Neural progenitor cell (in vitro differentiated cells): Measurements from ENCODE around the gene COG4. TPM values are rescaled to one million over a fixed set of nuclear protein-coding genes. Genes with fewer than 3 reads are reported as not detected.

ENCODE experiments used
- DNase-seq: peaks from one replicate; pipeline ENCODE4 v3.0.0-alpha.2; 2016; ENCODE audit warnings: low spot score
- H2AFZ ChIP-seq: fragments of 200-600 bp; sonication (generic); replicated peaks from 2 replicates; pipeline ENCODE4 v1.6.1; 2016; ENCODE audit warnings: antibody characterized with exemption
- H3F3A ChIP-seq: fragments of 200-600 bp; sonication (generic); 2 replicates; pipeline ENCODE4 v1.6.1; 2016; ENCODE audit warnings: antibody characterized with exemption, low read depth
- H3K27ac ChIP-seq: fragments of 200-600 bp; sonication (generic); 2 replicates; pipeline ENCODE4 v1.5.1; 2016; ENCODE audit warnings: mild to moderate bottlenecking
- H3K27me3 ChIP-seq: fragments of 200-600 bp; sonication (generic); 2 replicates; pipeline ENCODE4 v1.6.1; 2016; ENCODE audit warnings: mild to moderate bottlenecking, moderate library complexity
- H3K36me3 ChIP-seq: fragments of 200-600 bp; sonication (generic); 2 replicates; pipeline ENCODE4 v1.5.1; 2016
- H3K4me1 ChIP-seq: fragments of 200-600 bp; sonication (generic); 2 replicates; pipeline ENCODE4 v1.6.1; 2016; ENCODE audit warnings: mixed run types
- H3K4me2 ChIP-seq: fragments of 200-600 bp; sonication (generic); 2 replicates; pipeline ENCODE4 v1.6.1; 2016
- H3K4me3 ChIP-seq: fragments of 200-600 bp; sonication (generic); 2 replicates; pipeline ENCODE4 v1.5.1; 2016
- H3K79me2 ChIP-seq: fragments of 200-600 bp; sonication (generic); 2 replicates; pipeline ENCODE4 v1.6.1; 2016; ENCODE audit warnings: low read depth
- H3K9ac ChIP-seq: fragments of 200-600 bp; sonication (generic); 2 replicates; pipeline ENCODE4 v1.6.1; 2016
- H3K9me3 ChIP-seq: fragments of 200-600 bp; sonication (generic); 2 replicates; pipeline ENCODE4 v1.5.1; 2016; ENCODE audit warnings: low read depth
- H4K20me1 ChIP-seq: fragments of 200-600 bp; sonication (generic); 2 replicates; pipeline ENCODE4 v1.6.1; 2016; ENCODE audit warnings: low read depth
- H3K27ac Mint-ChIP-seq: 3 replicates; pipeline ENCODE4 v1.8.0; 2021; ENCODE audit warnings: mixed read lengths
- H3K27me3 Mint-ChIP-seq: 2 replicates; pipeline ENCODE4 v1.8.0; 2022; ENCODE audit warnings: low read depth, mild to moderate bottlenecking, inconsistent platforms, moderate library complexity, mixed read lengths; ENCODE audit not compliant: insufficient read depth
- H3K36me3 Mint-ChIP-seq: 3 replicates; pipeline ENCODE4 v1.8.0; 2021; ENCODE audit warnings: mixed read lengths
- H3K4me1 Mint-ChIP-seq: 3 replicates; pipeline ENCODE4 v1.8.0; 2021; ENCODE audit warnings: mixed read lengths
- H3K4me3 Mint-ChIP-seq: 3 replicates; pipeline ENCODE4 v1.8.0; 2021; ENCODE audit warnings: mild to moderate bottlenecking, moderate library complexity, mixed read lengths
- H3K9me3 Mint-ChIP-seq: 3 replicates; pipeline ENCODE4 v1.8.0; 2020; ENCODE audit warnings: mixed read lengths
- EZH2 ChIP-seq: fragments of 200-600 bp; sonication (generic); IDR thresholded peaks from 2 replicates; pipeline ENCODE4 v1.6.1; 2017; ENCODE audit warnings: antibody characterized with exemption, mild to moderate bottlenecking, moderate library complexity
- EZH2phosphoT487 ChIP-seq: fragments of 200-600 bp; sonication (generic); IDR thresholded peaks from 2 replicates; pipeline ENCODE4 v1.6.1; 2017; ENCODE audit warnings: antibody characterized with exemption
- total RNA-seq: library from RNA; depleted of rRNA; stranded (reverse); fragments of >200 nt; gene quantifications from 2 replicates; pipeline ENCODE4 v1.2.3, GENCODE V29; 2015; ENCODE audit warnings: low replicate concordance
- TF ChIP-seq, protein P1 (sequence below): fragments of 200-600 bp; sonication (generic); IDR thresholded peaks from 2 replicates; pipeline ENCODE4 v1.5.1; 2017; ENCODE audit warnings: antibody characterized with exemption, mild to moderate bottlenecking

Gene COG4
- total RNA-seq, 1 donor from 2014 or later, result 62.4 TPM

DNA sequence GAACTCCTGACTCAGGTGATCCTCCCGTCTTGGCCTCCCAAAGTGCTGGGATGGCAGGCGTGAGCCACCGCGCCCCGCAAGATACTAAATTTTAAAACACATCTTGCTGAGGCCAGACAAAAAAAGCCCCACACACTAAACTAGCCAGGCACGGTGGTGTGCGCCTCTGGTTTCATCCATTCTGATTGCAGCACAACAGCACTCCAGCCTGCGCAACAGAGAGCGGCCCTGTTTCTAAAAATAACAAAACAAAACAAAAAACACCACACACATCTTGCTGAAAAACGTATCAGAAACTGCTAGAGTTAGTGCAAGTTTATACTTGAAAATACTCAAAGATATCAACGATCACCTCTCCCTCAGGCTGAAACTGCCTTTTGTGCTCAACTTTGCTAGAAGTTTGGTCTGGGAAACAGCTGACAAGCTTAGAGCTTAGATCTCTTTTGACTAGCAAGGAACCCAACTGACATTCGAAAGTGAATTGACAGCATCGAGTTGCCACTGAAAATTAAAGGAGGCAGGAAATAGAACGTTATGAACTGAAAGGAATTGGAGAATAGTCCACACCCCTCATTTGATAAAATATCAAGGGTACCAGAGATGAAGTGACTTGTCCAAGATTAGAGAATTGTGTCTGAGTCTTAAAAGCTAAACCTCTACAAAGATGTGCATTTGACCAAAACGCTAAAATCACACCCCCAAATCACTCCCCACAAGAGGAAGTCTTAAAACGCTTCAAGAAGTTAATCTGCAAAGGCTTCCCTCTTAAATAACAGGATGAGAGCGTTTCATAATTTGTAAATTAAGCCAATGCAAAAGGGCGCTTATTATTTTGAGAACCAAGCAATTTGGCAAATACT is 908 bp downstream of the COG4 start:
- H3K27ac Mint-ChIP-seq, result peak overlapping the region; percentile 100
- Histone ChIP-seq H3K9ac (peak overlapping the region; percentile 95), H3K79me2 (peaks cover 60% of the 10 kb centered on the region), H3K27me3 (no peaks in the 10 kb centered on the region), H3K4me1 (peaks cover 29% of the 10 kb centered on the region), H3K27ac (peak overlapping the region; percentile 85), H3K36me3 (peaks cover 12% of the 10 kb centered on the region), H2AFZ (peak overlapping the region; percentile 99), H3K9me3 (no peaks in the 10 kb centered on the region), H3K4me2 (peak overlapping the region; percentile 98), H3F3A (peaks cover 25% of the 10 kb centered on the region), H3K4me3 (peak overlapping the region; percentile 87), H4K20me1 (peaks cover 28% of the 10 kb centered on the region)
- TF ChIP-seq EZH2phosphoT487, result no peak
- no peak for TF ChIP-seq EZH2
- TF ChIP-seq, protein P1, sequence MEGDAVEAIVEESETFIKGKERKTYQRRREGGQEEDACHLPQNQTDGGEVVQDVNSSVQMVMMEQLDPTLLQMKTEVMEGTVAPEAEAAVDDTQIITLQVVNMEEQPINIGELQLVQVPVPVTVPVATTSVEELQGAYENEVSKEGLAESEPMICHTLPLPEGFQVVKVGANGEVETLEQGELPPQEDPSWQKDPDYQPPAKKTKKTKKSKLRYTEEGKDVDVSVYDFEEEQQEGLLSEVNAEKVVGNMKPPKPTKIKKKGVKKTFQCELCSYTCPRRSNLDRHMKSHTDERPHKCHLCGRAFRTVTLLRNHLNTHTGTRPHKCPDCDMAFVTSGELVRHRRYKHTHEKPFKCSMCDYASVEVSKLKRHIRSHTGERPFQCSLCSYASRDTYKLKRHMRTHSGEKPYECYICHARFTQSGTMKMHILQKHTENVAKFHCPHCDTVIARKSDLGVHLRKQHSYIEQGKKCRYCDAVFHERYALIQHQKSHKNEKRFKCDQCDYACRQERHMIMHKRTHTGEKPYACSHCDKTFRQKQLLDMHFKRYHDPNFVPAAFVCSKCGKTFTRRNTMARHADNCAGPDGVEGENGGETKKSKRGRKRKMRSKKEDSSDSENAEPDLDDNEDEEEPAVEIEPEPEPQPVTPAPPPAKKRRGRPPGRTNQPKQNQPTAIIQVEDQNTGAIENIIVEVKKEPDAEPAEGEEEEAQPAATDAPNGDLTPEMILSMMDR, result no peak
- H3K4me3 Mint-ChIP-seq, result peak overlapping the region; percentile 96
- peaks cover 18% of the 10 kb centered on the region for H3K36me3 Mint-ChIP-seq
- peaks cover 2% of the 10 kb centered on the region for H3K27me3 Mint-ChIP-seq
- H3K4me1 Mint-ChIP-seq, result peaks cover 31% of the 10 kb centered on the region
- no peaks in the 10 kb centered on the region for H3K9me3 Mint-ChIP-seq
- no peak for DNase-seq

DNA sequence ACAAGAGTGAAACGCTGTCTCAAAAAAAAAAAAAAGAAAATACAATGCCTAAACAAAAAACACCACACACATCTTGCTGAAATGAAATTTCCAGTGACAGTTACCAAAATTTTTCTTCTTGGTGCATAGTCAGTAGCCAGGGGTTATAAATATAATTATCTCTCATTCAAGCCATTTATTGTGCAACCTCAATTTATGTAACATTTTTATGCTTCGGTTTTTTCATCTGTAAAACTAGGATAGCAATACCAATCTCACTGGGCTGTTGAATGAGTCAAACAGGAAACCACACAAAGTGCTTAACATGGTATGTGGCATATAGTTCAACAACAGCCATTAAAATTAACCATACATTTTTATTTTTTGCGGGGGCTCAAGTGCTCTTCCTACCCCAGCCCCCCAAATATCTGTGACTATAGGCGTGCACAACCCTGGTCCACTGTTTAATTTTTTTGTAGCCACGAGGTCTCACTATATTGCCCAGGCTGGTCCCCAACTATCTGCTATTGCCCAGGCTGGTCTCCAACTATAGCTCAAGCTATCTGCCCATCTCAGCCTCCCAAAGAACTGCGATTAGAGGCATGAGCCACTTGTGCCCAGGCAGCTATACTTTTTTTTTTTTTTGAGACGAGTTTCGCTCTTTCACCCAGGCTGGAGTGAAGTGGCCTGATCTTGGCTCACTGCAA is 2.6 kb downstream of the COG4 start:
- no peak overlapping the region for H2AFZ ChIP-seq
- DNase-seq, result no peak
- Mint-ChIP-seq H3K36me3 (peaks cover 16% of the 10 kb centered on the region), H3K4me1 (peaks cover 17% of the 10 kb centered on the region), H3K4me3 (peak overlapping the region; percentile 48), H3K27me3 (peaks cover 2% of the 10 kb centered on the region), H3K9me3 (no peaks in the 10 kb centered on the region), H3K27ac (no peak overlapping the region)
- H3K4me2 ChIP-seq, result no peak overlapping the region
- no peak overlapping the region for H3K9ac ChIP-seq
- no peaks in the 10 kb centered on the region for H3K36me3 ChIP-seq
- H3K9me3 ChIP-seq, result no peaks in the 10 kb centered on the region
- H3K27me3 ChIP-seq, result no peaks in the 10 kb centered on the region
- peaks cover 12% of the 10 kb centered on the region for H3F3A ChIP-seq
- H3K4me3 ChIP-seq, result no peak overlapping the region
- H3K27ac ChIP-seq, result no peak overlapping the region
- H4K20me1 ChIP-seq, result peaks cover 11% of the 10 kb centered on the region
- H3K4me1 ChIP-seq, result peaks cover 14% of the 10 kb centered on the region
- TF ChIP-seq EZH2phosphoT487 (no peak), EZH2 (no peak)
- TF ChIP-seq, protein P1, result no peak
- H3K79me2 ChIP-seq, result peaks cover 43% of the 10 kb centered on the region

DNA sequence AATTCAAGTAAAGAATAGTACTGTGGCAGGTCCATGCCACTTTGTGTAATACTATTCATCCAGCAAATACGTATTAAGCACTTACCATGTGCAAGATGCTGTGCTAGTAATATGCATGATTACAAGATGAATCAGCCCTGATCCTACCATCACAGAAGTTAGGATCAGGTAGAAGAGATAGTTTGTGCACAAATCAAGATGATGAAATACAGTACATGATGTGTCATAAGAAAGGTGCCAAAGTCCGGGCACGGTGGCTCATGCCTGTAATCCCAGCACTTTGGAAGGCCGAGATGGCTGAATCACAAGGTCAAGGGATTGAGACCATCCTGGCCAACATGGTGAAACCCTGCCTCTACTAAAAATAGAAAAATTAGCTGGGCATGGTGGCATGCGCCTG is 10.9 kb downstream of the COG4 start:
- H3K27ac ChIP-seq, result no peak overlapping the region
- no peak for DNase-seq
- Mint-ChIP-seq H3K4me3 (no peak overlapping the region), H3K36me3 (peaks cover 27% of the 10 kb centered on the region), H3K9me3 (no peaks in the 10 kb centered on the region), H3K4me1 (no peaks in the 10 kb centered on the region), H3K27ac (no peak overlapping the region), H3K27me3 (peaks cover 2% of the 10 kb centered on the region)
- H3K4me3 ChIP-seq, result no peak overlapping the region
- H3K9ac ChIP-seq, result no peak overlapping the region
- H2AFZ ChIP-seq, result no peak overlapping the region
- H3K79me2 ChIP-seq, result no peaks in the 10 kb centered on the region
- no peaks in the 10 kb centered on the region for H4K20me1 ChIP-seq
- no peaks in the 10 kb centered on the region for H3F3A ChIP-seq
- no peak overlapping the region for H3K4me2 ChIP-seq
- no peaks in the 10 kb centered on the region for H3K36me3 ChIP-seq
- no peaks in the 10 kb centered on the region for H3K27me3 ChIP-seq
- no peak for TF ChIP-seq EZH2phosphoT487
- no peak for TF ChIP-seq EZH2
- TF ChIP-seq, protein P1, result no peak
- no peaks in the 10 kb centered on the region for H3K9me3 ChIP-seq
- no peaks in the 10 kb centered on the region for H3K4me1 ChIP-seq
